ENCODE results near the gene EID3. TPM values are rescaled to one million over a fixed set of nuclear protein-coding genes. Genes with fewer than 3 reads are reported as not detected.

The EID3 gene
- total and polyA plus RNA-seq, 4 donors, result 0.17 to 6.4 (median 1.2) TPM

- Histone ChIP-seq H3K4me3 (ENCODE audit: low read depth in 1 of 3, low read length in 3 of 3) (no peak overlapping the region), H3K27ac (ENCODE audit: low read depth in 1 of 2, low read length in 2 of 2) (no peak overlapping the region), H3K27me3 (ENCODE audit: control insufficient read depth in 4 of 4, insufficient read depth in 4 of 4, low read length in 3 of 4) (no peaks in the 10 kb centered on the region), H3K36me3 (ENCODE audit: control insufficient read depth in 4 of 4, insufficient read depth in 3 of 4, low read depth in 1 of 4, low read length in 3 of 4) (peaks cover 10 to 52% (median 30%) of the 10 kb centered on the region in 4 donors), H3K9me3 (ENCODE audit: control insufficient read depth in 4 of 4, low read length in 3 of 4) (no peaks in the 10 kb centered on the region), H3K4me1 (ENCODE audit: control insufficient read depth in 4 of 4, insufficient read depth in 4 of 4, low read length in 3 of 4) (no peaks in the 10 kb centered on the region), H3K9ac (ENCODE audit: low read depth in 1 of 2, low read length in 2 of 2) (no peak overlapping the region)
- WGBS, result 93% methylated on average over 5 of the region's 5 CpGs
- no peak for DNase-seq (ENCODE audit: low spot score)
- TF ChIP-seq JUND (IDR thresholded peaks at IDR 0.05) (no peak), HNF4A (conservative IDR thresholded peaks at IDR 0.05) (no peak), FOXA2 (IDR thresholded peaks at IDR 0.05) (no peak), YY1 (IDR thresholded peaks at IDR 0.05) (no peak), CTCF (IDR thresholded peaks at IDR 0.05; ENCODE audit: low read depth, low read length, missing input control) (no peak), REST (IDR thresholded peaks at IDR 0.05) (no peak), RAD21 (IDR thresholded peaks at IDR 0.05) (no peak), MAX (IDR thresholded peaks at IDR 0.05) (no peak), ATF3 (IDR thresholded peaks at IDR 0.05) (no peak), ZBTB33 (IDR thresholded peaks at IDR 0.05) (no peak), TAF1 (conservative IDR thresholded peaks at IDR 0.05) (no peak), GABPA (IDR thresholded peaks at IDR 0.05 in 1 of 2, conservative IDR thresholded peaks at IDR 0.05 in 1 of 2) (no peak)
These were observed 44.0 kb downstream of the EID3 start for GRCh38 chr12:104347374-104348075.

GRCh38 chr12:104348283-104348993 lies 44.9 kb downstream of the EID3 start:
- no peak for DNase-seq (ENCODE audit: low spot score)
- no peaks in the 10 kb centered on the region for H3K4me1 ChIP-seq (ENCODE audit: control insufficient read depth in 4 of 4, insufficient read depth in 4 of 4, low read length in 3 of 4)
- H3K4me3 ChIP-seq (ENCODE audit: low read depth in 1 of 3, low read length in 3 of 3), result no peak overlapping the region
- H3K9me3 ChIP-seq (ENCODE audit: control insufficient read depth in 4 of 4, low read length in 3 of 4), result no peaks in the 10 kb centered on the region
- no peak overlapping the region for H3K27ac ChIP-seq (ENCODE audit: low read depth in 1 of 2, low read length in 2 of 2)
- peaks cover 6 to 49% (median 30%) of the 10 kb centered on the region in 4 donors for H3K36me3 ChIP-seq (ENCODE audit: control insufficient read depth in 4 of 4, insufficient read depth in 3 of 4, low read depth in 1 of 4, low read length in 3 of 4)
- WGBS, result 97% methylated on average over 11 of the region's 11 CpGs
- H3K9ac ChIP-seq (ENCODE audit: low read depth in 1 of 2, low read length in 2 of 2), result no peak overlapping the region
- no peaks in the 10 kb centered on the region for H3K27me3 ChIP-seq (ENCODE audit: control insufficient read depth in 4 of 4, insufficient read depth in 4 of 4, low read length in 3 of 4)
- no peak for TF ChIP-seq FOXA1 (IDR thresholded peaks at IDR 0.05)
- TF ChIP-seq ZBTB33 (IDR thresholded peaks at IDR 0.05), result no peak
- no peak for TF ChIP-seq MAX (IDR thresholded peaks at IDR 0.05)
- no peak for TF ChIP-seq EGR1 (IDR thresholded peaks at IDR 0.05; ENCODE audit: low read depth in 2 of 2)
- no peak for TF ChIP-seq GABPA (IDR thresholded peaks at IDR 0.05 in 1 of 2, conservative IDR thresholded peaks at IDR 0.05 in 1 of 2)
- TF ChIP-seq HNF4G (IDR thresholded peaks at IDR 0.05), result no peak
- no peak for TF ChIP-seq RXRA (IDR thresholded peaks at IDR 0.05)
- no peak for TF ChIP-seq YY1 (IDR thresholded peaks at IDR 0.05)
- TF ChIP-seq RAD21 (IDR thresholded peaks at IDR 0.05), result no peak
- no peak for TF ChIP-seq HNF4A (conservative IDR thresholded peaks at IDR 0.05)
- no peak for TF ChIP-seq ATF3 (IDR thresholded peaks at IDR 0.05)
- TF ChIP-seq JUND (IDR thresholded peaks at IDR 0.05), result no peak

Measured in liver (tissue), 9 donors.